ENCODE data around the gene USF3. TPM values are rescaled to one million over a fixed set of nuclear protein-coding genes. Genes with fewer than 3 reads are reported as not detected.
A peak's percentile ranks its signal among the peaks of the same experiment; 100 is the strongest.

Gene USF3
- total and polyA plus RNA-seq, 9 of the 15 experiments (the other 6 are each of a cell fraction or from before 2014, with no cell fraction given) = 1.4 to 6.9 (median 3.1) TPM

GRCh38 chr3:113623324-113623723 is 73.1 kb downstream of the USF3 start:
- no peaks in the 10 kb centered on the region for H3K9me1 ChIP-seq (ENCODE audit: control insufficient read depth, insufficient read depth, low read length)
- no peaks in the 10 kb centered on the region for H3K79me2 ChIP-seq (ENCODE audit: control insufficient read depth, insufficient read depth, low read length)
- FAIRE-seq = no peak
- TF ChIP-seq CTCF (IDR thresholded peaks at IDR 0.05 in 2 of 3, conservative IDR thresholded peaks at IDR 0.05 in 1 of 3; ENCODE audit: insufficient read depth in 2 of 3, low read depth in 1 of 3, low read length in 3 of 3) = 0 out of 6 replicates have a peak, but pooled peaks of 2 of the 3 experiments have one; percentile 12 to 20
- no peak for TF ChIP-seq ZNF76 (CRISPR knock-in tag; IDR thresholded peaks at IDR 0.05; ENCODE audit: borderline replicate concordance)
- no peak for TF ChIP-seq GTF2B (IDR thresholded peaks at IDR 0.05; ENCODE audit: extremely low read depth, insufficient read length)
- in situ Hi-C loops (cut with MboI) (loop anchor here (25.0 kb wide), 1 partner anchor 561 kb away; no protein-coding TSS in a partner anchor), intact Hi-C loops (cut with micrococcal nuclease) (loop anchor here (10.0 kb wide), 2 partner anchors 271 to 569 kb away; no protein-coding TSS in a partner anchor)
- no peak for DNase-seq (ENCODE audit: extremely low read depth in 1 of 4, low spot score in 3 of 4)
- no peak overlapping the region for H3K27ac ChIP-seq (ENCODE audit: extremely low read depth, low read depth, low read length)
- no peaks in the 10 kb centered on the region for H3K4me1 ChIP-seq (replicated peaks in 1 of 2; ENCODE audit: control insufficient read depth in 2 of 2, insufficient read depth in 2 of 2, low read length in 2 of 2)
- no peak overlapping the region for H3K9ac ChIP-seq (ENCODE audit: insufficient read depth in 1 of 2, low read depth in 2 of 2, low read length in 2 of 2)
- no peak for ATAC-seq
- no peaks in the 10 kb centered on the region for H3K9me3 ChIP-seq (replicated peaks; ENCODE audit: control insufficient read depth, insufficient read depth, low read depth, low read length)
- BruUV-seq (replicated peaks) = no TSS peak
- ChIA-PET POLR2A (interaction anchor here (0.6 kb wide), 1 partner anchor 386 kb away, joined by 3 read pairs; no protein-coding TSS in a partner anchor), CTCF (ENCODE audit: low intra/inter-chr PET ratio) (interaction anchor here (1.1 kb wide), 1 partner anchor 572 kb away, joined by 3 read pairs; no protein-coding TSS in a partner anchor)
- H4K20me1 ChIP-seq (replicated peaks; ENCODE audit: control insufficient read depth, insufficient read depth, low read length) = no peaks in the 10 kb centered on the region
- under 1% methylated on average over 15 of the region's 19 CpGs for WGBS (ENCODE audit: insufficient coverage, low coverage, missing lambda C conversion rate)
- H3K27me3 ChIP-seq (ENCODE audit: control insufficient read depth in 2 of 2, insufficient read depth in 2 of 2, low read length in 2 of 2) = peaks cover 0 to 16% of the 10 kb centered on the region in 2 experiments; a peak in 2 of 5 replicates
- no peak overlapping the region for H3K4me2 ChIP-seq (ENCODE audit: insufficient read depth, low read length)
- no peak overlapping the region for H3K4me3 ChIP-seq
- no peak overlapping the region for H2AFZ ChIP-seq (ENCODE audit: low read depth, low read length)
- H3K36me3 ChIP-seq (ENCODE audit: control insufficient read depth, insufficient read depth, low read length) = no peaks in the 10 kb centered on the region
